Measurements from ENCODE around the gene PPP2R5D. TPM values are rescaled to one million over a fixed set of nuclear protein-coding genes. Genes with fewer than 3 reads are reported as not detected.

PPP2R5D gene
- polyA plus RNA-seq, 3 donors = 10.3 to 24.9 (median 14.9) TPM

DNA sequence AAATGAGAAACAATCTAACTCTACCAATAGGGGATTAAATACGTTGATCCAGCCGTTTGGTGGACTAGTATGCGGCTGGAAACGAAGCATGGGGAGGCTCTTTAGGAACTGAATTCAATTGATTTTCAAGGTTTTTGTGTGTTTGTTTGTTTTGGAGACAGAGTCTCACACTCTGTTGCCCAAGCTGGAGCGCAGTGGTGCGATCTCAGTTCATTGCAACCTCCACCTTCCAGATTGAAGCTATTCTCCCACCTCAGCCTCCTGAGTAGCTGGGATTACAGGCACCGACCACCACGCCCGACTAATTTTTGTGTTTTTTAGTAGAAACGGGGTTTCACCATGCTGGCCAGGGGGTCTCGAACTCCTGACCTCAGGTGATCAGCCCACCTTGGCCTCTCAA is 48.0 kb upstream of the PPP2R5D start:
- no peak for TF ChIP-seq CTCF (IDR thresholded peaks at IDR 0.05)
- no peak for DNase-seq
- no peaks in the 10 kb centered on the region for H3K27me3 ChIP-seq (ENCODE audit: control insufficient read depth in 2 of 2, insufficient read depth in 2 of 2, low read length in 2 of 2)
- no peak overlapping the region for H3K4me2 ChIP-seq (replicated peaks; ENCODE audit: extremely low read depth, low read length, poor library complexity, severe bottlenecking)
- peaks cover 98% of the 10 kb centered on the region for H4K20me1 ChIP-seq (ENCODE audit: insufficient read depth, low read length)
- Mint-ChIP-seq H3K36me3 (peaks cover 82 to 91% of the 10 kb centered on the region in 2 donors), H3K27ac (peak overlapping the region in 2 of 7 donors; percentile 56 to 79), H3K4me1 (peaks cover 41% of the 10 kb centered on the region), H3K27me3 (ENCODE audit: low read depth in 3 of 3) (peaks cover 0 to 1% (median 0%) of the 10 kb centered on the region in 3 donors), H3K4me3 (no peak overlapping the region), H3K9me3 (no peaks in the 10 kb centered on the region)
- H3K4me3 ChIP-seq (replicated peaks in 1 of 3; ENCODE audit: low read depth in 2 of 3, low read length in 3 of 3) = no peak overlapping the region
- no peaks in the 10 kb centered on the region for H3K9me3 ChIP-seq (replicated peaks in 1 of 2; ENCODE audit: control insufficient read depth in 1 of 2, insufficient read depth in 1 of 2, low read length in 2 of 2)
- H3K79me2 ChIP-seq (ENCODE audit: insufficient read depth, low read length) = peaks cover 81% of the 10 kb centered on the region
- no peak overlapping the region for H3K9ac ChIP-seq (ENCODE audit: insufficient read depth, low read length, poor library complexity, severe bottlenecking)
- H2AFZ ChIP-seq (ENCODE audit: insufficient read depth, low read depth, low read length, poor library complexity, severe bottlenecking) = no peak overlapping the region
- peaks cover 76 to 82% of the 10 kb centered on the region in 2 donors for H3K36me3 ChIP-seq (replicated peaks in 1 of 2; ENCODE audit: control insufficient read depth in 1 of 2, insufficient read depth in 2 of 2, low read length in 2 of 2)
- WGBS (ENCODE audit: insufficient coverage) = 96% methylated on average over 4 of the region's 11 CpGs
- peaks cover 40 to 42% of the 10 kb centered on the region in 2 donors for H3K4me1 ChIP-seq (ENCODE audit: control insufficient read depth in 1 of 2, insufficient read depth in 2 of 2, low read length in 2 of 2)
- peak overlapping the region in 1 of 2 donors; percentile 53 for H3K27ac ChIP-seq (ENCODE audit: low read depth in 1 of 2, low read length in 2 of 2)
- intact Hi-C loops (cut with micrococcal nuclease) = loop anchor here (5.0 kb wide), 2 partner anchors 34 to 41 kb away; partner anchors contain the start of gene PEX6 (in 1 of the 2)

DNA sequence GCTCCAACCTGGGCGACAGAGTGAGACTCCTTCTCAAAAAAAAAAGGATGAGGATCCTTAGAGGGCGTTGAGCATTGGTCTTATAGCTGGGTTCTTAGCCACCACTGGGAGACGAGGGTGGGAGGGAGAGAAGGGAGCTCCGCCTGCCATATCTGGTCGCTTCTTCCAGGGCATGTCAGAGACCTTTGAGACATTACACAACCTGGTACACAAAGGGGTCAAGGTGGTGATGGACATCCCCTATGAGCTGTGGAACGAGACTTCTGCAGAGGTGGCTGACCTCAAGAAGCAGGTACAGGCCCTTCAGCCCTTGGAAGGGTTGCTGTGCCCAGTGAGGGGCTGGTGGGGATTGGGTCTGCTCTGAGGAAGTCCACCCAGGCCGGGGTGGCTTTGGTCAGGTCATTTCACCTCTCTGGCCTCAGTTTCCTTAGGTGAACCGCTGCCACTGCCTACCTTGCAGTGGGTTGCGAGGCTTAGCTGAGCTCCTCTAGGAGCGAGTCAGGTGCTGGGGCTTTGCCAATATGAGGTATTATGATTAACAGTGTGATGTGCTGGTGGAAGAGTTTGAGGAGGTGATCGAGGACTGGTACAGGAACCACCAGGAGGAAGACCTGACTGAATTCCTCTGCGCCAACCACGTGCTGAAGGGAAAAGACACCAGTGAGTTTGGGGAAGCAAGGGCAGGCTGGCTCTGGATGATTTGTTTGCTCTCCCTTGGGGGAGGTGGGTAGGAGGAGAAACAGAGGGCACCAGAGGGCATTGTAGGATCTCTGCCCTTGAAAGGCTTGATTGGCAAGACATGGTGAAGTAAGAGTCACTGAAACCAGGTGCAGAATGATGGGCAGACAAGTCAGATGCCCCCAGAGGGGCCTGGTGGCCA is 46.6 kb upstream of the PPP2R5D start:
- peaks cover 0 to 1% (median 0%) of the 10 kb centered on the region in 3 donors for H3K27me3 Mint-ChIP-seq (ENCODE audit: low read depth in 3 of 3)
- intact Hi-C loops (cut with micrococcal nuclease) = loop anchor here (5.0 kb wide), 2 partner anchors 35 to 40 kb away; partner anchors contain the start of gene PEX6 (in 1 of the 2)
- 92% methylated on average over 10 of the region's 13 CpGs for WGBS (ENCODE audit: insufficient coverage)
- Histone ChIP-seq H3K9ac (ENCODE audit: insufficient read depth, low read length, poor library complexity, severe bottlenecking) (no peak overlapping the region), H3K4me3 (replicated peaks in 1 of 3; ENCODE audit: low read depth in 2 of 3, low read length in 3 of 3) (no peak overlapping the region), H3K79me2 (ENCODE audit: insufficient read depth, low read length) (peaks cover 67% of the 10 kb centered on the region), H3K27me3 (ENCODE audit: control insufficient read depth in 2 of 2, insufficient read depth in 2 of 2, low read length in 2 of 2) (no peaks in the 10 kb centered on the region), H2AFZ (ENCODE audit: insufficient read depth, low read depth, low read length, poor library complexity, severe bottlenecking) (no peak overlapping the region), H3K27ac (ENCODE audit: low read depth in 1 of 2, low read length in 2 of 2) (peak overlapping the region in 1 of 2 donors; percentile 45), H3K36me3 (replicated peaks in 1 of 2; ENCODE audit: control insufficient read depth in 1 of 2, insufficient read depth in 2 of 2, low read length in 2 of 2) (peaks cover 82 to 90% of the 10 kb centered on the region in 2 donors), H4K20me1 (ENCODE audit: insufficient read depth, low read length) (peaks cover 100% of the 10 kb centered on the region), H3K9me3 (replicated peaks in 1 of 2; ENCODE audit: control insufficient read depth in 1 of 2, insufficient read depth in 1 of 2, low read length in 2 of 2) (no peaks in the 10 kb centered on the region), H3K4me1 (ENCODE audit: control insufficient read depth in 1 of 2, insufficient read depth in 2 of 2, low read length in 2 of 2) (peaks cover 26 to 28% of the 10 kb centered on the region in 2 donors), H3K4me2 (replicated peaks; ENCODE audit: extremely low read depth, low read length, poor library complexity, severe bottlenecking) (no peak overlapping the region)
- no peak for TF ChIP-seq CTCF (IDR thresholded peaks at IDR 0.05)
- no peak for DNase-seq
- H3K36me3 Mint-ChIP-seq = peaks cover 81 to 87% of the 10 kb centered on the region in 2 donors
- H3K4me3 Mint-ChIP-seq = peak overlapping the region in 1 of 2 donors; percentile 25
- no peaks in the 10 kb centered on the region for H3K9me3 Mint-ChIP-seq
- peaks cover 28% of the 10 kb centered on the region for H3K4me1 Mint-ChIP-seq
- H3K27ac Mint-ChIP-seq = peak overlapping the region in 4 of 7 donors; percentile 10 to 67 (median 46)

All from CD14-positive monocyte (primary cell).